Adrenal gland (tissue), 12 donors: Measurements from ENCODE around the gene MSH5. TPM values are rescaled to one million over a fixed set of nuclear protein-coding genes. Genes with fewer than 3 reads are reported as not detected.

Experiments used
- DNase-seq, 7 donors: peaks; one replicate each; pipeline ENCODE4 v3.0.0-alpha.2; 2019 to 2020
- H3K27ac ChIP-seq, 5 donors: fragments of 200-600 bp; sonication (generic) in 4 of 5; 1 replicate in 3 of 5; 2 replicates in 2 of 5; pipeline versions ENCODE4 v1.5.1 to v1.8.0; 2016 to 2020; ENCODE audit warnings: mild to moderate bottlenecking in 1 of 5
- H3K27me3 ChIP-seq: fragments of 200-600 bp; 2 replicates; pipeline ENCODE4 v1.8.0; 2021
- H3K36me3 ChIP-seq, 2 donors: fragments of 200-600 bp; replicated peaks in 1 of 2; 1 replicate in 1 of 2; 2 replicates in 1 of 2; pipeline versions ENCODE4 v1.5.1 to v1.8.0; 2018 to 2022
- H3K4me1 ChIP-seq, 2 donors: fragments of 200-600 bp; replicated peaks in 1 of 2; 1 replicate in 1 of 2; 2 replicates in 1 of 2; pipeline versions ENCODE4 v1.5.1 to v1.8.0; 2018 to 2021
- H3K4me3 ChIP-seq, 4 donors: fragments of 200-600 bp; sonication (generic) in 3 of 4; one replicate each; pipeline ENCODE4 v1.5.1; 2016 to 2018
- H3K9me3 ChIP-seq, 3 donors: fragments of 200-600 bp; sonication (generic) in 1 of 3; replicated peaks in 1 of 3; 1 replicate in 2 of 3; 2 replicates in 1 of 3; pipeline versions ENCODE4 v1.5.1 to v1.8.0; 2016 to 2021
- CTCF ChIP-seq, 6 experiments: fragments of 450-650 bp in 4 of 6; fragments of 200-600 bp in 2 of 6; sonication (generic) in 1 of 6; IDR thresholded peaks; 1 replicate in 5 of 6; 2 replicates in 1 of 6; pipeline versions ENCODE4 v1.5.1 to v1.8.0; 2016 to 2021; ENCODE audit warnings: antibody characterized with exemption in 6 of 6, mild to moderate bottlenecking in 2 of 6, moderate library complexity in 1 of 6
- POLR2A ChIP-seq, 2 donors: fragments of 450-650 bp; IDR thresholded peaks; one replicate each; pipeline ENCODE4 v1.6.1; 2017; ENCODE audit warnings: antibody characterized with exemption in 2 of 2, mild to moderate bottlenecking in 2 of 2, moderate library complexity in 1 of 2
- WGBS, 4 donors: extraction: QIAGEN DNeasy Blood & Tissue Kit in 2 of 4; methylation state at CpG; one replicate each; pipeline versions ENCODE4 v1.1.5 to v1.1.7; 2013 to 2017; 5-methylcytosine and 5-hydroxymethylcytosine counted together
- intact Hi-C, 2 donors: fragments of 100-400 bp; cut with DNase I; formaldehyde crosslinking; loops; one replicate each; pipeline versions ENCODE4 v1.14.1 to v1.15.0; 2022 to 2023
- polyA plus RNA-seq, 3 donors: library from polyadenylated mRNA; stranded (reverse); fragments of 200-250 nt in 2 of 3; fragments of 350-450 nt in 1 of 3; fragmentation: Illumina TruSeq in 1 of 3; extraction: RNeasy Lipid Tissue Mini Kit (QIAGEN cat#74804) in 1 of 3; gene quantifications; one replicate each; pipeline ENCODE4 v1.2.3, GENCODE V29; 2013 to 2014
- total RNA-seq, 9 donors: library from RNA; depleted of rRNA in 4 of 9; stranded (reverse); fragments of >200 nt in 4 of 9; fragments of 120-200 nt in 1 of 9; fragmentation: NEBNext Ultra II Directional in 1 of 9; extraction: Animal tissue kit (Norgen Biotek cat#: 25700) in 1 of 9; gene quantifications; one replicate each; pipeline versions ENCODE4 v1.1.0 to v1.2.4, GENCODE V29; 2013 to 2023
- donor health status: healthy with polysubstance abuse.
- donor health status: Bipolar disorder and iron deficiency.
- donor health status: DM: yes; HTN: yes; CAD: no.
- donor health status: DM: no; HTN: no; CAD: no.
- donor health status: DM: no; HTN: no; CAD: no.
- donor health status: DM: yes; HTN: yes; CAD: no.

The MSH5 gene
- total and polyA plus RNA-seq, 12 donors, result 3.0 to 24.5 (median 6.4) TPM

DNA sequence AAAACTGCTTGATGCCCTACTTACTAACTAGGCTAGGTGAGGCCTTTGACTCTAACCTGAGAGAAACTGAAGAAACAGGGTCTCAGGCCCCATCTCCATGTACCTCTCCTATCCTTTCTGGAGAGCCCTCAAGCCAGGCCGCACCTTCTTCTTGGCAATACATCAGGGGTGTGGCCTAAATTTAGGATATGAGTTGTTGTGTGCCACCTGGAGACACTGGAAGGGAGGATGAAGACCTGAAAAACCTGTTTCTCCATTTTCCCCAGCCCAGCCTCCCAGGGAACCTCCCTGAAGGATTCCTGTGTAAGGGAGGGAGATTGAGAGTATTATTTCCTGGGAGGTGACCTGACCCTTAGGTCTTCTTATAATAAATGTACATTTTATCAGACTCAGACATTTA is 21.5 kb upstream of the MSH5 start:
- no peaks in the 10 kb centered on the region for H3K9me3 ChIP-seq
- intact Hi-C loops, result no loop called here
- no peak for DNase-seq
- TF ChIP-seq POLR2A (IDR thresholded peaks at IDR 0.05) (no peak), CTCF (IDR thresholded peaks at IDR 0.05) (no peak)
- H3K4me3 ChIP-seq, result no peak overlapping the region
- no peak overlapping the region for H3K27ac ChIP-seq
- H3K4me1 ChIP-seq, result no peaks in the 10 kb centered on the region
- WGBS, 4 donors, result 75 to 86% (median 85%) methylated on average over 1 of the region's 1 CpG
- H3K36me3 ChIP-seq, result no peaks in the 10 kb centered on the region
- no peaks in the 10 kb centered on the region for H3K27me3 ChIP-seq

- Histone ChIP-seq H3K9me3 (no peaks in the 10 kb centered on the region), H3K4me3 (no peak overlapping the region), H3K27me3 (no peaks in the 10 kb centered on the region), H3K36me3 (no peaks in the 10 kb centered on the region), H3K4me1 (no peaks in the 10 kb centered on the region), H3K27ac (no peak overlapping the region)
- no peak for DNase-seq
- 77 to 81% (median 80%) methylated on average over 4 to 6 of the region's 6 CpGs for WGBS, 4 donors
- TF ChIP-seq POLR2A (IDR thresholded peaks at IDR 0.05) (no peak), CTCF (IDR thresholded peaks at IDR 0.05) (no peak)
- intact Hi-C loops, result no loop called here
These were observed 20.8 kb upstream of the MSH5 start for GRCh38 chr6:31719001-31719400.

DNA sequence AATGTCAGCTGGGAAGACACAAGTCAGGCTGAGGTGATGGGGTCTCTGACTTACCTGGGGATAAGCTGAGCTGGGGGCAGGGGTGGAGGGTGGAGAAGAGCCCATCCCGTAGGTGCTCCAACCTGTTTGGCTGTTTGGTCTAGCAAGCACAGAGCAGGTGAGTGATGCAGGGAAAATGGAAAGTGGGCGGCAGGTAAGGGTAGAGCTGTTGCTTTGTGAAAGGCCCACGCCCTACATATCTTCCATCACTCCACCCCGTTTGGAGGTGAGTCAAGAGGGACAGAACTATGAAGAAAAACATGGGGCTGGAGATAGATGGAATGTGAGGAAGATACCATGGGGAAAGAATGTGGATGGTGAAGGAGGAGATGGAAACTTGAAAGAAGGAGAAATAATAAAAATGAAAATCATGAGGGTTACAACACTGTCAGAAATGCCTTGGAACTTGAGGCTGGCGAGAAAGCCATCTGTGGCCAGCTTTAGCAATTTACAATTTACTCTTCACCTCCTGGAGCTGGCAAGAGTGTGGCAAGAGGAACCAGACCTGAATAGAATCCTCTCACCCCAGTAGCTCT is 19.5 kb upstream of the MSH5 start:
- intact Hi-C loops, result no loop called here
- no peak for TF ChIP-seq CTCF (IDR thresholded peaks at IDR 0.05)
- TF ChIP-seq POLR2A (IDR thresholded peaks at IDR 0.05), result no peak
- Histone ChIP-seq H3K4me3 (no peak overlapping the region), H3K9me3 (no peaks in the 10 kb centered on the region), H3K27me3 (no peaks in the 10 kb centered on the region), H3K27ac (no peak overlapping the region), H3K36me3 (no peaks in the 10 kb centered on the region), H3K4me1 (no peaks in the 10 kb centered on the region)
- 84 to 92% (median 87%) methylated on average over 5 of the region's 5 CpGs for WGBS, 4 donors
- no peak for DNase-seq

- no peak for DNase-seq
- H3K27ac ChIP-seq, result no peak within 1 kb of the TSS
- H3K27me3 ChIP-seq, result no peaks in the 10 kb centered on the region
- intact Hi-C loops, result no loop called here
- TF ChIP-seq CTCF (IDR thresholded peaks at IDR 0.05) (no peak), POLR2A (IDR thresholded peaks at IDR 0.05) (no peak)
- H3K36me3 ChIP-seq, result no peaks in the 10 kb centered on the region
- WGBS, 4 donors, result 80 to 87% (median 83%) methylated on average over 4 of the region's 4 CpGs
- H3K4me3 ChIP-seq, result no peak within 1 kb of the TSS
- peaks cover 0 to 1% of the 10 kb centered on the region in 2 donors for H3K4me1 ChIP-seq
- H3K9me3 ChIP-seq, result no peaks in the 10 kb centered on the region
These were observed 18.3 kb upstream of the MSH5 start, which contains the start of gene LY6G6C for GRCh38 chr6:31721351-31722020. LY6G6C (minus strand) TSS chr6:31721746; CDS start chr6:31721679, 67 bp downstream.
